NCI-H748 treated with DMSO at 0.1 percent for 48 hours (cell line): ENCODE results near the gene TOM1L1.

ENCODE experiments used
- DNase-seq: peaks from one replicate; lab custom pipeline; 2025; lab: John Stamatoyannopoulos, UW

Gene TOM1L1

GRCh38 chr17:54992797-54993639, 92.4 kb downstream of the TOM1L1 start:
- peak; percentile 40 for DNase-seq

- DNase-seq: no peak
Observed at GRCh38 chr17:54996441-54996840, 95.8 kb downstream of the TOM1L1 start.

GRCh38 chr17:55002458-55002857, 101.8 kb downstream of the TOM1L1 start:
- DNase-seq: no peak

- no peak for DNase-seq
Observed at GRCh38 chr17:55004484-55004883, 103.8 kb downstream of the TOM1L1 start.

GRCh38 chr17:55005520-55005919, 104.9 kb downstream of the TOM1L1 start:
- no peak for DNase-seq
